GM15510 (cell line): Measurements from ENCODE around the gene TMEM232.

Experiments
- POLR2A ChIP-seq: IDR thresholded peaks from 3 replicates; pipeline ENCODE4 v1.6.1; 2011; ENCODE audit warnings: borderline replicate concordance; ENCODE audit not compliant: insufficient read length; ENCODE audit errors: extremely low read depth

TMEM232 gene

DNA sequence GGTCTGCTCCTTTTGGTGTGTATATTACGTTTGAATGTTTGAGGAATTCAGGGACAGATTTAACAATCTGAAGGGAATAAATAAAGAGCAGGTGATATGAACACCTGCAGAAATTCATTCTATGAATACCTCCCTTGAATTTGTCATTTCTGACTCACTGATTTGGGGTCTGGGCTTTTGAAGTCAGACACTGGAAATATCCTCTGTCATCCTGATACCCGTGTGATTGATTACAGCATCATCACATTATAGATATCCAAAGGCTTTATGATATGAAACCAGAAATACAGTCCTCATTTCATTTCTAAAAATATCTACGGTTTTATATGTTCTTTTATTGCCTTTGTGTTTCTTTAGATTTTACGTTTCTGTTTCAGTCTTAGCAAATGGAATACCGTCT is 68.5 kb downstream of the TMEM232 start:
- no peak for TF ChIP-seq POLR2A

DNA sequence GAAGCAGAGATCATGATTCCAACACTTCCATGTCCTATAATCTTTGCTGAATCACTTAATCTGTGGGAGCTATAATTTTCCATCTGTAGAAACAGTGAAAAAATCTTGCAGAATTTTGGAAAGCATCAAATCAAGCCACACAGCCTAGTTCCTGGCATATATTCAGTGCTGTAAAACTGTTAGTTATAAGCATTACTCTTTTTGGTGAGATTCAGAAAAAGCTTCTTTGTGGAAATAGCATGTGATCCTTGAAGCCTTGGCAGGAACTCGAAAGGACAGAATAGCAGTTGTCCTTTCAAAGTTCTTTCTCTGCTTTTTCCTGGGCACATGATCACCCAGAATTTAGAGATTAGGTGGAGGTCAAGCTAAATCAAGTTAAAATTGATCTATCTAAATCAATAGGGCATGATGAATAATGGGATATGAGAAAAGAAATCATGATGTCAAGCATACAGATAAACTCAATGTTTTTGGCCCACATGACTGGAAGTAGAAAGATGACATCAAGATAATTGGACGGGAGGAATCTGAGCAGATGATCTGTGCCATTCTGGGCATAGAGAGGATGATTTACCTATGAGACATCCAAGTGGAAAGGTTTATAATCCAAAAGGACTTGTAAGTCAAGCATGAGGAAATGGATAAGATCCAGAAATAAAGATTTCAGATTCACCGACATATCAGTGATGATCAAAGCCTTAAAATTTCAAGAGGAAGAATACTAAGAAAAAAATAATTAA is 73.1 kb downstream of the TMEM232 start:
- TF ChIP-seq POLR2A: no peak

DNA sequence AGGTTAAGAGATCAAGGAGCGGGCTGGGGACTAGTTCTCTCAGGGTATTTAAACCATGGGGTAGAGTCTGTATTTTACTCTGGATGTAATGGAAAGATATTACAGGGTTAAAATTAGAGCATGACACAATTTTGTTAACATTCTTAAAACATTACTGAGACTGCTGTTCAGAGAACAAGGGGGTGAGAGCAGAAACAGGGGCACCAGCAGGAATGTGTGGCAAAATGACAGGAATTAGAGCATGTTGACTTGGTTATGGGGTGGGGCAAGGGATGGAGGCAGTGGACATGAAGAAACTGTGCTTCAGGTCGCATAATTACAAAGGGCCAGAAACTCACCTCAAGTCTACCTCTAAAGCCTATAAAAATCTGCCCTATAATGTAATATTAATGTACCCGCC is 75.0 kb downstream of the TMEM232 start:
- TF ChIP-seq POLR2A: no peak

DNA sequence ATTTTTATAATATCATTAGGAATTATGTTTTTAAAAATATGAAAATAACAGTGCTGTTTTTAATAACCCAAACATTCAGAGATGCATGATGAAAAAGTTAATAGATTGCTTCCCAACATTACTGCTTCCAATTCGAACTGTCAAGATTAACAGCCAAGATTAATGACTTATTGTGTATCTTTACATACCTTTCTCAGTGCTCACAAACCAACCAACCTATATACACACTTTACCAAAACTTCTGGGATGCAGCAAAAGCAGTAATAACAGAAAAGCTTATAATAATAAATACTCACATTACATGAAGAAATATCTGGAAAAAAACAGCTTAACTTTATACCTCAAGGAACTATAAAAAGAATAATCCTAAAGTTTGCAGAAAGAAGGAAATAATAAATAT is 82.1 kb downstream of the TMEM232 start:
- no peak for TF ChIP-seq POLR2A

DNA sequence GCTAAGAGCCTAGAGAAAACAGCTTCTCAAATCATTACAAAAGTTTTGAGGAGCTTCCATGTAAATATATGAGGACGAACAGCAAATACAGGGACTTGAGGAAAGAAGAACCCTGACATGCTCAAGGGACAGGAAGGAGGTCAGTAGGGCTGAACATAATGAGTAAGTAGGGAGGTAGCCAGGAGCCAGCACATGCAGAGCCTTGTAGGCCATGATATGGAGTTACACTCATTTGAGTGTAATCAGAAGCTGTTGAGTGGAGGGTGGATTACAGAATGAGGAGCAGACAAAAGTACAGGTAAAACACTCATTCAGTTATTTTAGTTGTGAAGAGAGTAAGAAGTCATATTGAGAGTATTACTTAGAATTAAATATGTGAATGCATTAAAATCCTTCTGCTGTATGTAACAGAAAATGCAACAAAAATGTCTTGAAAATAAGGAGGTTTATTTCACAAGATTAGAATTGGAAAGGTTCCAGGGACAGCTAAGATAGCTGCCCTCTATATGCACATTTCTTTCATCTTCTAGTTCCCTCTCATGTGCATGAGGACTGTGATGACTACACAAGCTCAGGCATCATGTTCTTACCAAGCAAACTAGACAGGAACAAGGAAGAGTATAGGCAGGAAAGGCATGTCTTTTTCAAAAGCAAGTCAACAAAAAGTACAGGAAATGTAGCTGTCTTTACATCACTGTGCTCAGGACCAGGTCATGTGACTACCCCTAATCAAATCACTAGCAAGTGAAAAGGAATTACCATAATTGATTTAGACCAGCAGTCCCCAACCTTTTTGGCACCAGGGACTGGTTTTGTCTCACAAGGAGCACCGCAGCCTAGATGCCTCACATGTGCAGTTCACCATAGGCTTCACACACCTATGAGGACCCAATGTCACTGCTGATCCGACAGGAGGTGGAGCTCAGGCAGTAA is 87.2 kb downstream of the TMEM232 start:
- no peak for TF ChIP-seq POLR2A

DNA sequence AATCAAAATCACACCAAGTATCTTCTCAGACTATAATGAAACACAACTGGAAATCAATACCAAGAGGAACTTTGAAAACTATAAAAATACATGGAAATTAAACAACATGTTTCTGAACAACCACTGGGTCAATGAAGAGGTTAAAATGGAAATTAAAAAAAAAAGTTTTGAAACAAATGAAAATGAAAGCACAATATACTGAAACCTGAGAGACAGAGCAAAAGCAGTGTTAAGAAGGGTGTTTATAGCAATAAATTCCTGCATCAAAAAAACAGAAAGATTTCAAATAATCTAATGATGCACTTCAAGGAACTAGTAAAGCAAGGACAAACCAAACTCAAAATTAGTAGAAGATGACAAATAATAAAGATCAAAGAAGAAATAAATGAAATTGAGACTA is 92.0 kb downstream of the TMEM232 start:
- no peak for TF ChIP-seq POLR2A

DNA sequence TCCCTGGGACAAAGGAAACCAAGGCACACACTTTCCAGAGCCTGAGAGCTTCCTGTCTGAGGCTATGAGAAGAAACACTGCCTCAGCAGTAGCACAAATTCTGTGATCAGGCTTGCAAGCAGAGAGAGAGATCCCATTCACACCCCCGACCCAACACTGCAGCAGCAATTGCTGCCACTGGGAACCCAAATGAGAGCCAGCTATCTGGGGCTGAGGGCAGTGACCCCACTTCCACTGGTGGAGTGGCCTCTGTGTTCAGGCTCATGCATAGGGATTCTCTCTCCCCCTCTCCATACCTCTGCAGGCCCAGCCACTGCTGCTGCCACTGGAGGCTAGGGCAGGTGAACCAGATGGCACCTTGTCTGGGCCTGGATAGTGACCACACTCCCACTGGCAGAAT is 95.2 kb downstream of the TMEM232 start:
- no peak for TF ChIP-seq POLR2A

DNA sequence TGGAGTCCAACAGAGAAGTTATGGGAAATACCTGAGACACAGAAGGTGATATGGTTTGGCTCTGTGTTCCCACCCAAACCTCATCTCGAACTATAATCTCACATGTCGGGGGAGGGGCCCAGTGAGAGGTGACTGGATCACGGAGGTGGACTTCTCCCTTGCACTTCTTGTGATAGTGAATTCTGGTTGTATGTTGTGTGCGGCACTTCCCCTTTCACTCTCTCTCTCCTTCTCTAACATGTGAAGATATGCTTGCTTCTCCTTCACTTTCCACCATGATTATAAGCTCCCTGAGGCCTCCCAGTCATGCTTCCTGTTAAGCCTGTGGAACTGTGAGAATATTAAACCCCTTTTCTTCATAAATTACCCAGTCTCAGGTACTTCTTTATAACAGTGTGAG is 96.1 kb downstream of the TMEM232 start:
- no peak for TF ChIP-seq POLR2A

DNA sequence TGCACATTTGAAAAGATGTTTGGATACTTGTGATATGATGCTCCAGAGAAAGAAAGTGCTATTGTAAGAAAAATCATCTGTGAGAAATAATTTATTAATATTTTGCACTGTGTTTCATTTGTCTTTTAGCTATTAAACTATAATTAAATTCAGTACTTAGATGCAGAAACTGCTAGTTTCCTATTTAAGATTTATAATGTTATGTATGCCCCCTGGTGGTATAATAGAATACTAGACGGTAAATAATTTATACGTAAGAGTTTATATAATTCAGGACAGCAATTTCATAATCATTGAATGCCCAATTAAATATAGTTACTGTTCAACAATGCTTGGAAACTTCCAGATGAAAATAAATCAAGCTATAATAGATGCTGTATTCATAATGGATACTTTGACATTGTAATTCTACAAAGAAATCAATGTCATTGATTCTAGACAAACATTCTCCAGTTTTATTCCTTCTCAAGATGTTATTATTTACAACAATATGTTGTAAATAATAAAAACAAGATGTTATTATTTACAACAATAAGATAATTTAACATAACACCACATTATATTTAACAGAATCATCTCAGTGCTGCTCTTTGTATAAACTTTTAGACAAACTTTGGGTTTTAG is 101.0 kb downstream of the TMEM232 start:
- TF ChIP-seq POLR2A: no peak

DNA sequence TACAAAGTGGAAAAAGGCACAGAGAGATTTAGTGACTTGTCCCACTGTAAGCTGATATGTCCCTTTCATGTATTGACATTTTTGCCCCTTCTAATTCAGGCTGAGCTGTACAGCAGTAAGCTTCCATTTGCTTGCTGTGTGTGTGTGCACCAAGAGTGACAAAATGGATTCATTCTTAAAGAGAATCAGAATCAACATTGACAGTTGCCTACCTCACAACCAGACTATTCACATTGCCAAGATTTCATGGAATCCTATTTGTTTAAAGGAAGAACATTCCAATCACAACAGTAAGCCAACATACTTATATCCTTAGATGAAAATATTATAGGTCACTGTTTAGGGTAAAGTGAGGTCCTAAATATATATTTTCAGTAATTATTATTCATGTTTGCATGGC is 102.6 kb downstream of the TMEM232 start:
- TF ChIP-seq POLR2A: no peak

DNA sequence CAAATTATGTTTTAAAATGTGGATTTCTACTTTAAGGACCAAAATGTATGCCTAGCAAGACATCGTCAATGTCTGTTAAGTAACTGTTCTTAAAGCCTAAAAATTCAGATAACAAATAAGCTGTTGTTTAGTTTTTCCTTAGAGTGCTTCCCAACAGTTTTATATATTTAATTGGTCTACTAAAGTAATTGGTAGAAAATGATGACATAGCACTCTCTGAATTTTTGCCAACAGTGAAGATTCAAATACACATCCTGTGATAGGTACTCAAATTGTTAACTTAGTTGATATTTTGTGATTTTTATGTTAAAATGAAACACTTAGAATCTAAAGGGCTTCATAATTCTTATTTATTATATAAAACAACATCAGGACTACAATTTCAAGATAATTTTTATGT is 107.5 kb downstream of the TMEM232 start:
- no peak for TF ChIP-seq POLR2A

DNA sequence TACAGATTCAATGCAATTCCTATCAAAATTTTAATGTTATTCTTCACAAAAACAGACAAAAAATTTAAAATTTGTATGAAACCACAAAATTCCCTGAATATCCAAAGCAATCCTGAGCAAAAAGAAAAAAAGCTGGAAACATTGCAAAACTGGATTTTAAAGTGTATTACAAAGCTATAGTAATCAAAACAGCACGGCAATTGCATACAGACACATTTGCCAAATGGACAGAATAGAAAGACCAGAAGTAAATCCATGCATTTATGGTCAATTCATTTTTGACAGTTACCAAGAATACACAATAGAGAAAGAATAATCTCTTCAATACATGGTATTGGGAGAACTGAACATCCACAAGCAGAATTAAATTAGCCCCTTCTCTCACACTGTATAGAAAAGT is 110.5 kb downstream of the TMEM232 start:
- no peak for TF ChIP-seq POLR2A

DNA sequence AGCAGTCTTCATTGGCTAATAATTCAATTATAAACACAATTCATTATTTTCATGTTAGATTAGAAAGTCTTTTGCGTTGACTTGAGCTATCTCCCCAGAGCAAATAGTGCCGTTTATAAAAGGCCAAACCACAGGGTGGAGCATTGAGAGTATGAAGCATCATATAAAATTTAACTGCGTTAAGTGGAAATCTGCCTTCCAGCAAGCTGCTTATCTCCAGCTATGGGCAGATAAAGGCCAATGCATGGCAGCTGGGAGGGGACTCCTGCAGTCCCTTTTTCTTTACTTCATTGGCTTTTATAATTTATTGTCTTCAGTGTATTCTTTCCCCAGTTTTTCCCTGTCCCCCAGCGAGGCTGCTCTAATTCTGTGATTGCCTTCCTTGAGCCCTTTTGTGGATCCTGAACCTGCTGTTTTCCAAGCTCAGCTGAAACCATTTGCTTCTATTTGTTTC is 113.7 kb downstream of the TMEM232 start:
- no peak for TF ChIP-seq POLR2A

DNA sequence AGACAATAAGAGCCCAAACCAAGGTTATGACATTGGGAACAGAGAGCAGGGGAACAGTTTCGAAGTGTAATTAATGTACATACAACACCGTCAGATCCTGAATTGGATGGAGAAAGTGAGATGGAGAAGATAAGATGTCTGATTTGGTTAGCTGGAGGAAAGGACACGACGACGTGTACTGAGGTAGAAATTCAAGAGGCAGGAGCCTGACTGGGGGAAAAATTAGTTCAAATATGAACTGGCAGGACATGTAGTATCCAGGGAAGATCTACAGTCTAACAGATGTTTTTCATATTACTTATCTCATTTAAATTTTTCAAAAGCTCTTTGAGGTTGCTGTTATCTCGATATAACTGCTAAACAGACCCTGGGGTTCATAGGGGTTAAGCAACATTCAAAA is 114.7 kb downstream of the TMEM232 start:
- no peak for TF ChIP-seq POLR2A

DNA sequence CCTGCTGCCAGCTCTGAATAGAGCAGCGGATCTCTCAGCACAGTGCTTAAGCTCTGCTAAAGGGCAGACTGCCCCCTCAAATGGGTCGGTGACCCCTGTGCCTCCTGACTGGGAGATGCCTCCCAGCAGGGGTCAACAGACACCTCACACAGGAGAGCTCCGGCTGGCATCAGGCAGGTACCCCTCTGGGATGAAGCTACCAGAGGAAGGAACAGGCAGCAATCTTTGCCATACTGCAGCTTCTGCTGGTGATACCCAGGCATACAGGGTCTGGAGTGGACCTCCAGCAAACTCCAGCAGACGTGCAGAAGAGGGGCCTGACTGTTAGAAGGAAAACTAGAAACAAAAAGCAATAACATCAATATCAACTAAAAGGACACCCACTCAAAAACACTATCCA is 131.6 kb downstream of the TMEM232 start:
- TF ChIP-seq POLR2A: no peak
